K562 (cell line): ENCODE results near the gene HSPB1. TPM values are rescaled to one million over a fixed set of nuclear protein-coding genes. Genes with fewer than 3 reads are reported as not detected.
A peak's percentile ranks its signal among the peaks of the same experiment; 100 is the strongest.

Experiments used
- COPS2 ChIP-seq: fragments of 450-650 bp; conservative IDR thresholded peaks from 2 replicates; pipeline ENCODE4 v1.6.1; 2016; ENCODE audit warnings: mild to moderate bottlenecking, moderate library complexity
- CXXC5 ChIP-seq: fragments of 250-450 bp; sonication (Bioruptor Pico); IDR thresholded peaks from 2 replicates; pipeline ENCODE4 v1.8.0; 2022; ENCODE audit warnings: inconsistent platforms, mild to moderate bottlenecking, moderate library complexity
- FOXA1 ChIP-seq: fragments of 450-650 bp; IDR thresholded peaks from 2 replicates; pipeline ENCODE4 v1.6.1; 2016; ENCODE audit warnings: mild to moderate bottlenecking, borderline replicate concordance
- FOXJ3 ChIP-seq: sonication (generic); formaldehyde crosslinking; IDR thresholded peaks from 2 replicates; pipeline ENCODE4 v1.4.0; 2020; ENCODE audit warnings: mild to moderate bottlenecking, missing genetic modification reagents
- GATA2 ChIP-seq: sonication (generic); formaldehyde crosslinking; IDR thresholded peaks from 2 replicates; pipeline ENCODE4 v1.4.0; 2020; ENCODE audit warnings: mild to moderate bottlenecking, missing genetic modification reagents
- HCFC1 ChIP-seq: IDR thresholded peaks from 2 replicates; pipeline ENCODE4 v1.6.1; 2012; ENCODE audit warnings: low read depth, low read length, improper control_type of control experiment
- KLF6 ChIP-seq: fragments of 250-450 bp; sonication (Bioruptor Pico); IDR thresholded peaks from 2 replicates; pipeline ENCODE4 v1.4.0; 2020; ENCODE audit warnings: mild to moderate bottlenecking, moderate library complexity, borderline replicate concordance
- LEF1 ChIP-seq: fragments of 450-650 bp; IDR thresholded peaks from 2 replicates; pipeline ENCODE4 v1.6.1; 2016; ENCODE audit warnings: mild to moderate bottlenecking
- MCM7 ChIP-seq, 2 experiments: fragments of 450-650 bp; IDR thresholded peaks; 2 replicates each; pipeline ENCODE4 v1.6.1; 2016 to 2018
- MXI1 ChIP-seq: IDR thresholded peaks from 2 replicates; pipeline ENCODE4 v1.6.1; 2011; ENCODE audit warnings: low read depth, mild to moderate bottlenecking, improper control_type of control experiment, low read length
- NRF1 ChIP-seq, 2 experiments: fragments of 450-650 bp; IDR thresholded peaks in 1 of 2; conservative IDR thresholded peaks in 1 of 2; 2 replicates each; pipeline ENCODE4 v1.6.1; 2014; ENCODE audit warnings: mild to moderate bottlenecking in 2 of 2
- PML ChIP-seq: IDR thresholded peaks from 2 replicates; pipeline ENCODE4 v1.6.1; 2012; ENCODE audit warnings: low read length, inconsistent platforms
- POLR2A ChIP-seq: fragments of 450-650 bp; conservative IDR thresholded peaks from 2 replicates; pipeline ENCODE4 v1.6.1; 2016
- POLR3A ChIP-seq: IDR thresholded peaks from 2 replicates; pipeline ENCODE4 v1.6.1; 2011; ENCODE audit warnings: borderline replicate concordance, mild to moderate bottlenecking, moderate library complexity; ENCODE audit not compliant: insufficient read length, insufficient read depth; ENCODE audit errors: extremely low read depth
- RBBP5 ChIP-seq: fragments of 200-600 bp; sonication (generic); IDR thresholded peaks from 2 replicates; pipeline ENCODE4 v1.6.1; 2012; ENCODE audit warnings: borderline replicate concordance, mild to moderate bottlenecking, low read length, control low read depth, inconsistent platforms; ENCODE audit not compliant: insufficient read depth, poor library complexity, severe bottlenecking
- SIX5 ChIP-seq, 2 experiments: IDR thresholded peaks; 2 replicates each; pipeline ENCODE4 v1.6.1; 2011; ENCODE audit warnings: low read length in 2 of 2, borderline replicate concordance in 1 of 2, low read depth in 1 of 2, mild to moderate bottlenecking in 1 of 2, moderate library complexity in 1 of 2; ENCODE audit not compliant: insufficient read depth in 1 of 2
- TCF3 ChIP-seq: sonication (generic); formaldehyde crosslinking; IDR thresholded peaks from 2 replicates; pipeline ENCODE4 v1.4.0; 2020; ENCODE audit warnings: mild to moderate bottlenecking, missing genetic modification reagents
- ZBTB1 ChIP-seq: sonication (generic); formaldehyde crosslinking; IDR thresholded peaks from 2 replicates; pipeline ENCODE4 v1.8.1; 2023; ENCODE audit warnings: missing genetic modification reagents, low read depth, mild to moderate bottlenecking, borderline replicate concordance
- ZC3H11A ChIP-seq: IDR thresholded peaks from 2 replicates; pipeline ENCODE4 v1.6.1; 2012; ENCODE audit warnings: low read depth, low read length, improper control_type of control experiment
- ZC3H8 ChIP-seq: fragments of 450-650 bp; IDR thresholded peaks from 2 replicates; pipeline ENCODE4 v1.6.1; 2017
- ZNF24 ChIP-seq: fragments of 450-650 bp; IDR thresholded peaks from 2 replicates; pipeline ENCODE4 v1.6.1; 2016
- ZNF655 ChIP-seq: fragments of 250-450 bp; sonication (Bioruptor Pico); IDR thresholded peaks from 2 replicates; pipeline ENCODE4 v1.5.0; 2021
- ZNF696 ChIP-seq: fragments of 250-450 bp; sonication (Bioruptor Pico); conservative IDR thresholded peaks from 2 replicates; pipeline ENCODE4 v1.4.0; 2020; ENCODE audit warnings: mild to moderate bottlenecking, moderate library complexity
- ZSCAN32 ChIP-seq: fragments of 450-650 bp; formaldehyde crosslinking; IDR thresholded peaks from 2 replicates; pipeline ENCODE4 v1.4.0; 2020; ENCODE audit warnings: mild to moderate bottlenecking, moderate library complexity
- polyA plus RNA-seq, 8 experiments: library from polyadenylated mRNA; depleted of rRNA in 4 of 8; stranded (reverse) in 5 of 8; unstranded in 3 of 8; fragments of >200 nt; fragmentation: Nextera tagmentation in 2 of 8; fragmentation: Illumina TruSeq in 1 of 8; extraction: Ambion mirVana in 2 of 8; extraction: Trizol in 1 of 8; gene quantifications; 2 replicates each; pipeline versions ENCODE4 v1.2.1 to v1.2.3, GENCODE V29; 2011 to 2014; ENCODE audit warnings: inconsistent platforms in 1 of 8, missing spikeins in 1 of 8
- total RNA-seq, 7 experiments: library from RNA; depleted of rRNA in 6 of 7; stranded (reverse); fragments of >200 nt in 6 of 7; fragmentation: Illumina TruSeq in 2 of 7; extraction: Trizol in 2 of 7; gene quantifications; 2 replicates each; pipeline versions ENCODE4 v1.2.1 to v1.2.3, GENCODE V29; 2011 to 2021; ENCODE audit warnings: low replicate concordance in 1 of 7
- TF ChIP-seq, protein P1 (sequence below): sonication (generic); formaldehyde crosslinking; IDR thresholded peaks from 2 replicates; pipeline ENCODE4 v1.8.0; 2022; ENCODE audit warnings: missing genetic modification reagents, mild to moderate bottlenecking, borderline replicate concordance
- TF ChIP-seq, protein P2 (sequence below): fragments of 250-450 bp; sonication (Bioruptor Pico); IDR thresholded peaks from 2 replicates; pipeline ENCODE4 v1.8.0; 2021; ENCODE audit warnings: moderate library complexity, mild to moderate bottlenecking, inconsistent platforms

The HSPB1 gene
- total and polyA plus RNA-seq, 9 of the 15 experiments (the other 6 are each of a cell fraction or from before 2014, with no cell fraction given) = 27.1 to 522 (median 138) TPM

DNA sequence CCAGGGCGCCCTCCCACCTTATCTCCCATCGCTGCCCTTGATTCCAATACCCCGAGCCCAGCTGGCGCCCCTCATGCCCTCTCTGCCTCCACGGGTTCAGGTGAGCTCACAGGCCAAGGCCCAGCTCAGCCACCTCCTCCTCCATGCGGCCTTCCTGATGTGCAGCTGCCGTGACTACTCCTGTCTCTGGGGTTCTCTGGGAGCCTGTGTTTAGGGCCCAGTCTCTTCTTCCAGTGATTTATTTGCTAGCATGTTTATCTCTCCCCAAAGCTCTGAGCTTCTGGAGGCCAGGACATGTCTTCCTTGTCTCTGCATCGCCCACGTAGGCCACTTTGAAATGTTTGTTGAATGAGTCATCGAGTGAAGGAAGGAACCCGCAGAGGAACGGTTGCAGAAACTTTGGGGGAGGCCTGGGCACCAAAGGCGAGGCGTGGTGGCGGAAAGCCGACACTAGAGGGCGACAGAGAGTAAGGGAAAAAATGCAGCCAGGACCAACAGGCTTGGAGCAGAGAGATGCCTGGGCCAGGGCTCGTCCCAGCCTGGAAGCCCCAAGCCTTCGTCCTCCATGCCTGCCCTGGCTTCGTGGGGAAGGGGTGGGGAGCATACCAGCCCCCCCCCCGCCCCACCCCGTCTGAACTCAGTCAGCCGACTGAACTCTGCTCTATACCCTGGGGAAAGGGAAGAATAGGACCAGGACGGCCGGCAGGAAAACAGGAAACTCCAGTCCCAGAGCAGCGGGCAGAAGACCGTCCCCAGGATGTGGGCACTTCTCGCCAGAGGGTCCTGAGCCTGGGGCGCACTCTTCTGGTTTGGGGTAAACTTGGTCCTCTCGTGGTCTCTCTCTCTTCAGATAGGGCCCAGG lies 10.9 kb upstream of the HSPB1 start (continued):
- TF ChIP-seq ZBTB1 (CRISPR knock-in tag) (no peak), LEF1 (peak; percentile 83), ZC3H11A (0 out of 2 replicates have a peak, but pooled peaks have one; percentile 57), POLR2A (no peak), ZC3H8 (no peak), HCFC1 (no peak), ZSCAN32 (CRISPR knock-in tag) (no peak), RBBP5 (peak; percentile 46), ZNF696 (CRISPR knock-in tag) (no peak), FOXA1 (no peak), PML (peak; percentile 43; the same call in 1 of the 2 replicates), SIX5 (IDR thresholded peaks at IDR 0.05; ENCODE audit: borderline replicate concordance in 1 of 2, insufficient read depth in 1 of 2, low read depth in 1 of 2, low read length in 2 of 2) (no peak), TCF3 (CRISPR knock-in tag) (peak; percentile 75), ZNF24 (peak; percentile 81), MCM7 (IDR thresholded peaks at IDR 0.05) (no peak), CXXC5 (CRISPR knock-in tag) (peak; percentile 35; the same call in 1 of the 2 replicates), KLF6 (CRISPR knock-in tag) (no peak), ZNF655 (no peak), POLR3A (no peak), FOXJ3 (CRISPR knock-in tag) (no peak), GATA2 (CRISPR knock-in tag) (peak; percentile 56; the same call in 1 of the 2 replicates), MXI1 (no peak), COPS2 (no peak), NRF1 (conservative IDR thresholded peaks at IDR 0.05 in 1 of 2, IDR thresholded peaks at IDR 0.05 in 1 of 2) (peak in 1 of 2 experiments; percentile 47; a peak in 3 of 4 replicates)
- TF ChIP-seq, protein P1, sequence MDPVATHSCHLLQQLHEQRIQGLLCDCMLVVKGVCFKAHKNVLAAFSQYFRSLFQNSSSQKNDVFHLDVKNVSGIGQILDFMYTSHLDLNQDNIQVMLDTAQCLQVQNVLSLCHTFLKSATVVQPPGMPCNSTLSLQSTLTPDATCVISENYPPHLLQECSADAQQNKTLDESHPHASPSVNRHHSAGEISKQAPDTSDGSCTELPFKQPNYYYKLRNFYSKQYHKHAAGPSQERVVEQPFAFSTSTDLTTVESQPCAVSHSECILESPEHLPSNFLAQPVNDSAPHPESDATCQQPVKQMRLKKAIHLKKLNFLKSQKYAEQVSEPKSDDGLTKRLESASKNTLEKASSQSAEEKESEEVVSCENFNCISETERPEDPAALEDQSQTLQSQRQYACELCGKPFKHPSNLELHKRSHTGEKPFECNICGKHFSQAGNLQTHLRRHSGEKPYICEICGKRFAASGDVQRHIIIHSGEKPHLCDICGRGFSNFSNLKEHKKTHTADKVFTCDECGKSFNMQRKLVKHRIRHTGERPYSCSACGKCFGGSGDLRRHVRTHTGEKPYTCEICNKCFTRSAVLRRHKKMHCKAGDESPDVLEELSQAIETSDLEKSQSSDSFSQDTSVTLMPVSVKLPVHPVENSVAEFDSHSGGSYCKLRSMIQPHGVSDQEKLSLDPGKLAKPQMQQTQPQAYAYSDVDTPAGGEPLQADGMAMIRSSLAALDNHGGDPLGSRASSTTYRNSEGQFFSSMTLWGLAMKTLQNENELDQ = no peak
- TF ChIP-seq, protein P2, sequence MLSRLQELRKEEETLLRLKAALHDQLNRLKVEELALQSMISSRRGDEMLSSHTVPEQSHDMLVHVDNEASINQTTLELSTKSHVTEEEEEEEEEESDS (CRISPR knock-in tag) = no peak
